ENCODE measurements around the gene PTPRU. TPM values are rescaled to one million over a fixed set of nuclear protein-coding genes. Genes with fewer than 3 reads are reported as not detected.

Gene PTPRU
- total and polyA plus RNA-seq, 2 of the 8 experiments (the other 6 are each of a cell fraction or from before 2014, with no cell fraction given): 33.8 to 41.8 TPM

DNA sequence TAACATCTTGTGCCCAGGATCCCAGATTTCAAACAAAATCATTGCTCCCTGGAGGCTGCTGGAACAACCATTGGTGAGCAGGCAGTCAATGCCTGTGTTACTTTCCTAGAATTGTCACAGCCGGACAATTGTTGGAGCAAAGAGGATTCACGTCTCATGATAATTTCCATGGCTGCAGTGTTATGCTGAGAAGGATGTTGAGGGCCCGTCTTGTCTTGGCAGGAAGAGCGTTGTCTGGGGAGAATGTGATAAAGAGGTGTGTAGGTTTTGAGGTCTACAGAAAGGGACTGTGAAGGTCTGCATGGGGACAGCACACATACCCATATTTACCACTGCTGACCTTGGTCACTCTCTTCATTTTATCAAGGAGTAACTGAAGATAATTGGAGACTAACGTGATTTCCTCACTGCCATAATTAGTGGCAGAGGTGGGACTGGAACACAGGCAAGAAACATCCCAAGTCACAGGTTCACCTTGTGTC is 11.9 kb upstream of the PTPRU start (continued):
- TF ChIP-seq PHF8 (conservative IDR thresholded peaks at IDR 0.05; ENCODE audit: low read depth, low read length): no peak
- no peak for TF ChIP-seq SP2 (IDR thresholded peaks at IDR 0.05; ENCODE audit: low read length)
- TF ChIP-seq, protein P1, sequence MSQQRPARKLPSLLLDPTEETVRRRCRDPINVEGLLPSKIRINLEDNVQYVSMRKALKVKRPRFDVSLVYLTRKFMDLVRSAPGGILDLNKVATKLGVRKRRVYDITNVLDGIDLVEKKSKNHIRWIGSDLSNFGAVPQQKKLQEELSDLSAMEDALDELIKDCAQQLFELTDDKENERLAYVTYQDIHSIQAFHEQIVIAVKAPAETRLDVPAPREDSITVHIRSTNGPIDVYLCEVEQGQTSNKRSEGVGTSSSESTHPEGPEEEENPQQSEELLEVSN (IDR thresholded peaks at IDR 0.05): no peak
- no peak for TF ChIP-seq CTCF (IDR thresholded peaks at IDR 0.05; ENCODE audit: control extremely low read depth in 1 of 3, insufficient read depth in 1 of 3, low read depth in 1 of 3, low read length in 3 of 3)
- no peak for TF ChIP-seq KDM5A (IDR thresholded peaks at IDR 0.05; ENCODE audit: low read length)
- TF ChIP-seq, protein P2, sequence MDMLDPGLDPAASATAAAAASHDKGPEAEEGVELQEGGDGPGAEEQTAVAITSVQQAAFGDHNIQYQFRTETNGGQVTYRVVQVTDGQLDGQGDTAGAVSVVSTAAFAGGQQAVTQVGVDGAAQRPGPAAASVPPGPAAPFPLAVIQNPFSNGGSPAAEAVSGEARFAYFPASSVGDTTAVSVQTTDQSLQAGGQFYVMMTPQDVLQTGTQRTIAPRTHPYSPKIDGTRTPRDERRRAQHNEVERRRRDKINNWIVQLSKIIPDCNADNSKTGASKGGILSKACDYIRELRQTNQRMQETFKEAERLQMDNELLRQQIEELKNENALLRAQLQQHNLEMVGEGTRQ (IDR thresholded peaks at IDR 0.05; ENCODE audit: low read length): no peak
- no peak for TF ChIP-seq SAP30 (IDR thresholded peaks at IDR 0.05; ENCODE audit: insufficient read depth, insufficient replicate concordance, low read length)

Measured in H1 (cell line).